GM12878 (cell line): ENCODE results near the gene DUSP12.

ENCODE experiments used
- ESRRA ChIP-seq: IDR thresholded peaks from 2 replicates; pipeline ENCODE4 v1.6.1; 2012; ENCODE audit warnings: mild to moderate bottlenecking, low read length, improper control_type of control experiment
- JUND ChIP-seq: IDR thresholded peaks from 2 replicates; pipeline ENCODE4 v1.6.1; 2012; ENCODE audit warnings: low read depth, mild to moderate bottlenecking, low read length, improper control_type of control experiment, moderate library complexity
- SPI1 ChIP-seq: IDR thresholded peaks from 2 replicates; pipeline ENCODE4 v1.6.1; 2011; ENCODE audit warnings: low read depth, mild to moderate bottlenecking, low read length, moderate library complexity, borderline replicate concordance; ENCODE audit not compliant: insufficient read depth
- TAF1 ChIP-seq: IDR thresholded peaks from 2 replicates; pipeline ENCODE4 v1.6.1; 2011; ENCODE audit warnings: mild to moderate bottlenecking, low read depth, low read length, borderline replicate concordance

- TF ChIP-seq SPI1 = no peak
- TF ChIP-seq TAF1 = no peak
- no peak for TF ChIP-seq JUND
- TF ChIP-seq ESRRA = no peak
These were observed 35.4 kb downstream of the DUSP12 start for GRCh38 chr1:161784968-161785367.
